Naive thymus-derived CD4-positive, alpha-beta T cell (primary cell): Measurements from ENCODE around the gene STX12. TPM values are rescaled to one million over a fixed set of nuclear protein-coding genes. Genes with fewer than 3 reads are reported as not detected.
A peak's percentile ranks its signal among the peaks of the same experiment; 100 is the strongest.

ENCODE experiments used
- ATAC-seq: fragments of 150-1000 bp; cut with Tn5 transposase; 2 replicates; pipeline ENCODE4 v1.10.0; 2021; ENCODE audit warnings: mild to moderate bottlenecking, moderate library complexity
- CTCF ChIA-PET: fragments of 350-600 bp; sonication (Branson Sonifier 250); formaldehyde crosslinking; loops from one replicate; lab custom pipeline; 2021; ENCODE audit warnings: antibody characterized with exemption; lab: Charles Lee
- POLR2A ChIA-PET: fragments of 350-600 bp; sonication (Branson Sonifier 250); formaldehyde crosslinking; loops from one replicate; lab custom pipeline; 2021; ENCODE audit warnings: antibody characterized with exemption, inconsistent platforms; lab: Charles Lee
- DNase-seq, 9 donors: peaks; one replicate each; pipeline versions ENCODE4 v3.0.0 to v3.0.0-alpha.2; 2020 to 2022; ENCODE audit warnings: mixed read lengths in 1 of 9
- H3K27ac ChIP-seq: one replicate; pipeline ENCODE4 v1.7.0; 2013; ENCODE audit warnings: mild to moderate bottlenecking, low read depth, low read length, moderate library complexity
- H3K27me3 ChIP-seq, 2 donors: one replicate each; pipeline ENCODE4 v1.7.0; 2013; ENCODE audit warnings: low read length in 2 of 2, mild to moderate bottlenecking in 2 of 2, moderate library complexity in 2 of 2; ENCODE audit not compliant: control insufficient read depth in 2 of 2, insufficient read depth in 2 of 2
- H3K36me3 ChIP-seq, 3 experiments: 1 replicate in 2 of 3; 2 replicates in 1 of 3; pipeline ENCODE4 v1.7.0; 2013; ENCODE audit warnings: low read length in 3 of 3, mild to moderate bottlenecking in 3 of 3, moderate library complexity in 1 of 3; ENCODE audit not compliant: insufficient read depth in 3 of 3, control insufficient read depth in 2 of 3
- H3K4me1 ChIP-seq, 2 donors: one replicate each; pipeline ENCODE4 v1.7.0; 2013; ENCODE audit warnings: low read length in 2 of 2, mild to moderate bottlenecking in 2 of 2, moderate library complexity in 1 of 2; ENCODE audit not compliant: control insufficient read depth in 2 of 2, insufficient read depth in 2 of 2
- H3K4me3 ChIP-seq: 2 replicates; pipeline ENCODE4 v1.7.0; 2013; ENCODE audit warnings: mild to moderate bottlenecking, low read length
- H3K9me3 ChIP-seq, 3 experiments: 1 replicate in 2 of 3; 2 replicates in 1 of 3; pipeline ENCODE4 v1.7.0; 2013; ENCODE audit warnings: low read length in 3 of 3; ENCODE audit not compliant: control insufficient read depth in 2 of 3
- H3K27ac Mint-ChIP-seq, 9 donors: one replicate each; pipeline ENCODE4 v1.8.0; 2020 to 2022; ENCODE audit warnings: mixed read lengths in 9 of 9, mild to moderate bottlenecking in 8 of 9, moderate library complexity in 5 of 9, inconsistent platforms in 2 of 9
- H3K27me3 Mint-ChIP-seq, 5 donors: one replicate each; pipeline ENCODE4 v1.8.0; 2021 to 2022; ENCODE audit warnings: mixed read lengths in 5 of 5, mild to moderate bottlenecking in 1 of 5
- H3K36me3 Mint-ChIP-seq, 5 donors: one replicate each; pipeline ENCODE4 v1.8.0; 2020 to 2022; ENCODE audit warnings: mixed read lengths in 5 of 5, mild to moderate bottlenecking in 3 of 5, inconsistent platforms in 1 of 5
- H3K4me1 Mint-ChIP-seq, 7 donors: one replicate each; pipeline ENCODE4 v1.8.0; 2020 to 2022; ENCODE audit warnings: mixed read lengths in 7 of 7, mild to moderate bottlenecking in 3 of 7, inconsistent platforms in 1 of 7
- H3K4me3 Mint-ChIP-seq, 10 donors: one replicate each; pipeline ENCODE4 v1.8.0; 2020 to 2022; ENCODE audit warnings: mild to moderate bottlenecking in 10 of 10, mixed read lengths in 10 of 10, moderate library complexity in 6 of 10, inconsistent platforms in 2 of 10
- H3K9me3 Mint-ChIP-seq, 11 donors: one replicate each; pipeline ENCODE4 v1.8.0; 2020 to 2022; ENCODE audit warnings: mixed read lengths in 11 of 11, mild to moderate bottlenecking in 4 of 11, inconsistent platforms in 1 of 11, moderate library complexity in 1 of 11
- intact Hi-C, 2 donors: fragments of 100-400 bp; cut with micrococcal nuclease; formaldehyde crosslinking; loops; one replicate each; pipeline ENCODE4 v1.15.1; 2023
- polyA plus RNA-seq, 2 donors: library from polyadenylated mRNA; unstranded; fragments of 300-500 nt; fragmentation: Illumina TruSeq; gene quantifications; one replicate each; pipeline ENCODE4 v1.2.3, GENCODE V29; 2021
- total RNA-seq, 6 experiments: library from RNA in 5 of 6; stranded (reverse) in 5 of 6; gene quantifications; 1 replicate in 5 of 6; 2 replicates in 1 of 6; pipeline ENCODE4 v1.2.3 and lab custom pipeline; 2021 to 2026

The STX12 gene
- total and polyA plus RNA-seq, 7 experiments from 2014 or later = 9.3 to 38.7 (median 26.9) TPM

GRCh38 chr1:27809883-27810282 is 36.9 kb downstream of the STX12 start:
- intact Hi-C loops = no loop called here
- no peak overlapping the region for H3K4me3 ChIP-seq
- H3K9me3 ChIP-seq = no peaks in the 10 kb centered on the region
- ChIA-PET CTCF (interaction anchor here (0.7 kb wide), 1 partner anchor 46 kb away, joined by 3 read pairs; no protein-coding TSS in a partner anchor), POLR2A (no interaction called here)
- Mint-ChIP-seq H3K9me3 (no peaks in the 10 kb centered on the region), H3K4me3 (no peak overlapping the region), H3K36me3 (peaks cover 4 to 23% (median 20%) of the 10 kb centered on the region in 5 donors), H3K4me1 (no peaks in the 10 kb centered on the region), H3K27me3 (no peaks in the 10 kb centered on the region), H3K27ac (peak overlapping the region in 1 of 9 donors; percentile 14)
- DNase-seq (no peak), ATAC-seq (no peak)
- H3K27me3 ChIP-seq = no peaks in the 10 kb centered on the region
- H3K4me1 ChIP-seq = no peaks in the 10 kb centered on the region
- H3K27ac ChIP-seq = no peak overlapping the region
- peaks cover 3 to 27% (median 11%) of the 10 kb centered on the region in 3 experiments for H3K36me3 ChIP-seq

GRCh38 chr1:27811741-27812500 is 38.9 kb downstream of the STX12 start:
- Histone ChIP-seq H3K4me1 (no peaks in the 10 kb centered on the region), H3K9me3 (no peaks in the 10 kb centered on the region), H3K36me3 (peaks cover 9 to 38% (median 11%) of the 10 kb centered on the region in 3 experiments), H3K27ac (no peak overlapping the region), H3K27me3 (no peaks in the 10 kb centered on the region), H3K4me3 (no peak overlapping the region)
- intact Hi-C loops = no loop called here
- no peaks in the 10 kb centered on the region for H3K9me3 Mint-ChIP-seq
- H3K27me3 Mint-ChIP-seq = no peaks in the 10 kb centered on the region
- peaks cover 4 to 29% (median 16%) of the 10 kb centered on the region in 5 donors for H3K36me3 Mint-ChIP-seq
- peak overlapping the region in 1 of 9 donors; percentile 9 for H3K27ac Mint-ChIP-seq
- DNase-seq (no peak), ATAC-seq (no peak)
- H3K4me1 Mint-ChIP-seq = no peaks in the 10 kb centered on the region
- ChIA-PET POLR2A (no interaction called here), CTCF (no interaction called here)
- H3K4me3 Mint-ChIP-seq = no peak overlapping the region

GRCh38 chr1:27816921-27817630 is 44.1 kb downstream of the STX12 start:
- H3K9me3 ChIP-seq = no peaks in the 10 kb centered on the region
- H3K4me1 Mint-ChIP-seq = no peaks in the 10 kb centered on the region
- H3K4me1 ChIP-seq = no peaks in the 10 kb centered on the region
- peaks cover 9 to 36% (median 21%) of the 10 kb centered on the region in 5 donors for H3K36me3 Mint-ChIP-seq
- no peak overlapping the region for H3K4me3 Mint-ChIP-seq
- ATAC-seq (no peak), DNase-seq (no peak)
- peak overlapping the region; percentile 7 for H3K27ac ChIP-seq
- H3K9me3 Mint-ChIP-seq = no peaks in the 10 kb centered on the region
- H3K27me3 ChIP-seq = no peaks in the 10 kb centered on the region
- CTCF ChIA-PET = no interaction called here
- peaks cover 15 to 62% (median 17%) of the 10 kb centered on the region in 3 experiments for H3K36me3 ChIP-seq
- H3K27me3 Mint-ChIP-seq = no peaks in the 10 kb centered on the region
- intact Hi-C loops = no loop called here
- H3K4me3 ChIP-seq = no peak overlapping the region
- POLR2A ChIA-PET = no interaction called here
- H3K27ac Mint-ChIP-seq = peak overlapping the region in 3 of 9 donors; percentile 17 to 56 (median 18)

- H3K4me1 Mint-ChIP-seq = no peaks in the 10 kb centered on the region
- Histone ChIP-seq H3K27me3 (no peaks in the 10 kb centered on the region), H3K36me3 (peaks cover 8 to 33% (median 10%) of the 10 kb centered on the region in 3 experiments), H3K9me3 (no peaks in the 10 kb centered on the region), H3K27ac (no peak overlapping the region), H3K4me1 (no peaks in the 10 kb centered on the region), H3K4me3 (no peak overlapping the region)
- no peak for ATAC-seq
- H3K27me3 Mint-ChIP-seq = no peaks in the 10 kb centered on the region
- no peaks in the 10 kb centered on the region for H3K9me3 Mint-ChIP-seq
- no peak overlapping the region for H3K4me3 Mint-ChIP-seq
- CTCF ChIA-PET = no interaction called here
- H3K36me3 Mint-ChIP-seq = peaks cover 8 to 32% (median 20%) of the 10 kb centered on the region in 5 donors
- intact Hi-C loops = no loop called here
- H3K27ac Mint-ChIP-seq = no peak overlapping the region
- POLR2A ChIA-PET = no interaction called here
- no peak for DNase-seq
Observed at GRCh38 chr1:27821761-27822315, 48.8 kb downstream of the STX12 start.

- H3K9me3 Mint-ChIP-seq = no peaks in the 10 kb centered on the region
- ATAC-seq = no peak
- Histone ChIP-seq H3K36me3 (peaks cover 0 to 14% (median 4%) of the 10 kb centered on the region in 3 experiments), H3K4me3 (no peak overlapping the region), H3K27ac (no peak overlapping the region), H3K9me3 (no peaks in the 10 kb centered on the region), H3K4me1 (no peaks in the 10 kb centered on the region), H3K27me3 (no peaks in the 10 kb centered on the region)
- H3K36me3 Mint-ChIP-seq = peaks cover 3 to 22% (median 15%) of the 10 kb centered on the region in 5 donors
- intact Hi-C loops = no loop called here
- H3K27me3 Mint-ChIP-seq = no peaks in the 10 kb centered on the region
- H3K4me1 Mint-ChIP-seq = no peaks in the 10 kb centered on the region
- H3K27ac Mint-ChIP-seq = no peak overlapping the region
- POLR2A ChIA-PET = interaction anchor here (0.6 kb wide), 1 partner anchor 1919 kb away, joined by 4 read pairs; no protein-coding TSS in a partner anchor
- CTCF ChIA-PET = no interaction called here
- no peak overlapping the region for H3K4me3 Mint-ChIP-seq
- no peak for DNase-seq
Observed at GRCh38 chr1:27823784-27824183, 50.8 kb downstream of the STX12 start.

- ChIA-PET CTCF (no interaction called here), POLR2A (no interaction called here)
- Mint-ChIP-seq H3K36me3 (peaks cover under 1 to 19% (median 12%) of the 10 kb centered on the region in 5 donors), H3K4me3 (no peak overlapping the region), H3K9me3 (no peaks in the 10 kb centered on the region), H3K4me1 (no peaks in the 10 kb centered on the region), H3K27me3 (no peaks in the 10 kb centered on the region), H3K27ac (no peak overlapping the region)
- no peak for DNase-seq
- H3K27me3 ChIP-seq = no peaks in the 10 kb centered on the region
- H3K9me3 ChIP-seq = no peaks in the 10 kb centered on the region
- H3K27ac ChIP-seq = no peak overlapping the region
- H3K36me3 ChIP-seq = peaks cover 0 to 9% (median 3%) of the 10 kb centered on the region in 3 experiments
- intact Hi-C loops = no loop called here
- ATAC-seq = no peak
- H3K4me3 ChIP-seq = no peak overlapping the region
- no peaks in the 10 kb centered on the region for H3K4me1 ChIP-seq
Observed at GRCh38 chr1:27824411-27824810, 51.4 kb downstream of the STX12 start.
